ENCODE data around the gene ITGB3. TPM values are rescaled to one million over a fixed set of nuclear protein-coding genes. Genes with fewer than 3 reads are reported as not detected.

Gene ITGB3
- 28.0 and 28.9 TPM in 2 replicates for total RNA-seq (2014; rRNA removed; shearing (Covaris generic))

GRCh38 chr17:47253541-47254402 is at the start of gene ITGB3:
ITGB3 (plus strand) TSS chr17:47253827; CDS start chr17:47253862, 35 bp downstream.
- no peaks in the 10 kb centered on the region for H3K36me3 ChIP-seq
- peaks cover 26% of the 10 kb centered on the region for H3K4me1 ChIP-seq
- peak within 1 kb of the TSS; percentile 72 for H3K27ac ChIP-seq

GRCh38 chr17:47203984-47204721 is 49.5 kb upstream of the ITGB3 start:
- peak; percentile 29 to 52 for DNase-seq
- Histone ChIP-seq H3K36me3 (no peaks in the 10 kb centered on the region), H3K27ac (peak overlapping the region; percentile 84), H3K27me3 (no peaks in the 10 kb centered on the region), H3K4me3 (peak overlapping the region; percentile 32; the same call in 1 of the 2 replicates), H3K4me1 (peaks cover 42% of the 10 kb centered on the region), H3K9me3 (replicated peaks) (peaks cover 4% of the 10 kb centered on the region; the same call in 1 of the 2 replicates)

More at GRCh38 chr17:47253541-47254402, at the start of gene ITGB3:
- H3K4me3 ChIP-seq: peak within 1 kb of the TSS; percentile 84
- H3K9me3 ChIP-seq (replicated peaks): no peaks in the 10 kb centered on the region
- DNase-seq: peak; percentile 88
- no peaks in the 10 kb centered on the region for H3K27me3 ChIP-seq

GRCh38 chr17:47204722-47205418 is 48.8 kb upstream of the ITGB3 start:
- Histone ChIP-seq H3K27me3 (no peaks in the 10 kb centered on the region), H3K27ac (peak overlapping the region; percentile 84), H3K4me3 (peak overlapping the region; percentile 32), H3K4me1 (peaks cover 49% of the 10 kb centered on the region), H3K36me3 (no peaks in the 10 kb centered on the region), H3K9me3 (replicated peaks) (peaks cover 4% of the 10 kb centered on the region; the same call in 1 of the 2 replicates)
- peak; percentile 42 to 66 for DNase-seq

- H3K4me3 ChIP-seq: peak overlapping the region; percentile 32
- H3K9me3 ChIP-seq (replicated peaks): peaks cover 4% of the 10 kb centered on the region; the same call in 1 of the 2 replicates
- peaks cover 55% of the 10 kb centered on the region for H3K4me1 ChIP-seq
- H3K27me3 ChIP-seq: no peaks in the 10 kb centered on the region
- peak; percentile 82 for DNase-seq
- H3K27ac ChIP-seq: peak overlapping the region; percentile 84
- no peaks in the 10 kb centered on the region for H3K36me3 ChIP-seq
Observed at GRCh38 chr17:47205419-47205963, 48.1 kb upstream of the ITGB3 start.

GRCh38 chr17:47207143-47208067 is 46.2 kb upstream of the ITGB3 start:
- Histone ChIP-seq H3K27me3 (no peaks in the 10 kb centered on the region), H3K9me3 (replicated peaks) (peaks cover 4% of the 10 kb centered on the region; the same call in 1 of the 2 replicates), H3K27ac (no peak overlapping the region), H3K36me3 (no peaks in the 10 kb centered on the region), H3K4me3 (no peak overlapping the region), H3K4me1 (peaks cover 62% of the 10 kb centered on the region)
- no peak for DNase-seq

GRCh38 chr17:47208744-47209488 is 44.7 kb upstream of the ITGB3 start, which contains the start of gene MYL4:
MYL4 (plus strand) TSS chr17:47209348; CDS start chr17:47209423, 75 bp downstream.
- Histone ChIP-seq H3K27me3 (no peaks in the 10 kb centered on the region), H3K27ac (peak within 1 kb of the TSS; percentile 63), H3K36me3 (no peaks in the 10 kb centered on the region), H3K9me3 (replicated peaks) (no peaks in the 10 kb centered on the region), H3K4me1 (peaks cover 54% of the 10 kb centered on the region), H3K4me3 (peak within 1 kb of the TSS; percentile 47)
- DNase-seq: peak; percentile 92 to 95

- Histone ChIP-seq H3K9me3 (replicated peaks) (no peaks in the 10 kb centered on the region), H3K27ac (peak overlapping the region; percentile 63), H3K27me3 (no peaks in the 10 kb centered on the region), H3K36me3 (no peaks in the 10 kb centered on the region; the same call in 1 of the 2 replicates), H3K4me3 (peak overlapping the region; percentile 47), H3K4me1 (peaks cover 48% of the 10 kb centered on the region)
- DNase-seq: peak in 1 of 2 experiments; percentile 37
Observed at GRCh38 chr17:47209499-47209898, 44.1 kb upstream of the ITGB3 start.

GRCh38 chr17:47210105-47210504 is 43.5 kb upstream of the ITGB3 start:
- Histone ChIP-seq H3K27me3 (no peaks in the 10 kb centered on the region), H3K27ac (peak overlapping the region; percentile 63), H3K4me3 (peak overlapping the region; percentile 47), H3K4me1 (peaks cover 42% of the 10 kb centered on the region), H3K36me3 (no peaks in the 10 kb centered on the region; the same call in 1 of the 2 replicates), H3K9me3 (replicated peaks) (no peaks in the 10 kb centered on the region)
- DNase-seq: peak; percentile 58 to 65

- peaks cover 37% of the 10 kb centered on the region for H3K4me1 ChIP-seq
- peak overlapping the region; percentile 47; the same call in 1 of the 2 replicates for H3K4me3 ChIP-seq
- peak in 1 of 2 experiments; percentile 32 for DNase-seq
- no peaks in the 10 kb centered on the region for H3K27me3 ChIP-seq
- H3K36me3 ChIP-seq: no peaks in the 10 kb centered on the region; the same call in 1 of the 2 replicates
- no peaks in the 10 kb centered on the region for H3K9me3 ChIP-seq (replicated peaks)
- H3K27ac ChIP-seq: peak overlapping the region; percentile 63; the same call in 1 of the 2 replicates
Observed at GRCh38 chr17:47210779-47211178, 42.8 kb upstream of the ITGB3 start.

GRCh38 chr17:47212458-47212857 is 41.2 kb upstream of the ITGB3 start:
- no peak for DNase-seq
- Histone ChIP-seq H3K4me1 (peaks cover 29% of the 10 kb centered on the region), H3K27ac (no peak overlapping the region), H3K9me3 (replicated peaks) (no peaks in the 10 kb centered on the region), H3K27me3 (no peaks in the 10 kb centered on the region), H3K36me3 (no peaks in the 10 kb centered on the region; the same call in 1 of the 2 replicates), H3K4me3 (no peak overlapping the region)

GRCh38 chr17:47213540-47213939 is 40.1 kb upstream of the ITGB3 start:
- Histone ChIP-seq H3K9me3 (replicated peaks) (no peaks in the 10 kb centered on the region), H3K27me3 (no peaks in the 10 kb centered on the region), H3K27ac (no peak overlapping the region), H3K36me3 (no peaks in the 10 kb centered on the region; the same call in 1 of the 2 replicates), H3K4me1 (peaks cover 29% of the 10 kb centered on the region), H3K4me3 (no peak overlapping the region)
- no peak for DNase-seq

- H3K36me3 ChIP-seq: no peaks in the 10 kb centered on the region; the same call in 1 of the 2 replicates
- H3K27ac ChIP-seq: no peak overlapping the region
- no peak overlapping the region for H3K4me3 ChIP-seq
- no peaks in the 10 kb centered on the region for H3K27me3 ChIP-seq
- H3K9me3 ChIP-seq (replicated peaks): no peaks in the 10 kb centered on the region
- no peak for DNase-seq
- H3K4me1 ChIP-seq: peaks cover 27% of the 10 kb centered on the region
Observed at GRCh38 chr17:47214931-47215330, 38.7 kb upstream of the ITGB3 start.
